Mesenchymal stem cell (in vitro differentiated cells and primary cell): ENCODE results near the gene FOXA2.

Experiments
- DNase-seq: peaks from one replicate; pipeline ENCODE4 v3.0.0-alpha.2; 2013
- H2AFZ ChIP-seq: one replicate; pipeline ENCODE4 v1.6.1; 2013; ENCODE audit warnings: low read depth, mild to moderate bottlenecking, control low read depth, inconsistent platforms, low read length, moderate library complexity
- H2AK5ac ChIP-seq: 2 replicates; pipeline ENCODE4 v1.6.1; 2013; ENCODE audit warnings: low read length, moderate library complexity, mild to moderate bottlenecking, inconsistent platforms; ENCODE audit not compliant: severe bottlenecking
- H2BK120ac ChIP-seq: one replicate; pipeline ENCODE4 v1.6.1; 2013; ENCODE audit warnings: low read depth, mild to moderate bottlenecking, inconsistent platforms, low read length, moderate library complexity
- H2BK12ac ChIP-seq, 2 experiments: one replicate each; pipeline ENCODE4 v1.6.1; 2013; ENCODE audit warnings: inconsistent platforms in 2 of 2, low read length in 2 of 2, mild to moderate bottlenecking in 2 of 2, moderate library complexity in 2 of 2, control low read depth in 1 of 2
- H2BK15ac ChIP-seq: one replicate; pipeline ENCODE4 v1.6.1; 2013; ENCODE audit warnings: mild to moderate bottlenecking, low read depth, inconsistent platforms; ENCODE audit not compliant: poor library complexity, severe bottlenecking
- H2BK5ac ChIP-seq: 2 replicates; pipeline ENCODE4 v1.6.1; 2013; ENCODE audit warnings: low read depth, mild to moderate bottlenecking, low read length, control low read depth, inconsistent platforms; ENCODE audit not compliant: poor library complexity, severe bottlenecking
- H3K14ac ChIP-seq, 2 experiments: one replicate each; pipeline ENCODE4 v1.6.1; 2013; ENCODE audit warnings: inconsistent platforms in 2 of 2, low read length in 2 of 2, control low read depth in 1 of 2, mild to moderate bottlenecking in 1 of 2, moderate library complexity in 1 of 2
- H3K18ac ChIP-seq, 2 experiments: one replicate each; pipeline ENCODE4 v1.6.1; 2013; ENCODE audit warnings: inconsistent platforms in 2 of 2, low read length in 2 of 2, control low read depth in 1 of 2, low read depth in 1 of 2, mild to moderate bottlenecking in 1 of 2
- H3K23ac ChIP-seq, 2 experiments: one replicate each; pipeline ENCODE4 v1.6.1; 2013; ENCODE audit warnings: inconsistent platforms in 2 of 2, low read length in 2 of 2, mild to moderate bottlenecking in 2 of 2, moderate library complexity in 2 of 2, control low read depth in 1 of 2
- H3K27ac ChIP-seq: 2 replicates; pipeline ENCODE4 v1.5.1; 2013; ENCODE audit warnings: mild to moderate bottlenecking, moderate library complexity, low read length, control low read depth, inconsistent platforms; ENCODE audit not compliant: poor library complexity, severe bottlenecking
- H3K27me3 ChIP-seq, 2 experiments: 2 replicates each; pipeline versions ENCODE4 v1.6.1 to v1.7.0; 2013; ENCODE audit warnings: low read length in 2 of 2, mild to moderate bottlenecking in 2 of 2, moderate library complexity in 2 of 2, control low read depth in 1 of 2, inconsistent platforms in 1 of 2; ENCODE audit not compliant: control insufficient read depth in 1 of 2, insufficient read depth in 1 of 2
- H3K36me3 ChIP-seq, 2 experiments: 2 replicates each; pipeline versions ENCODE4 v1.6.1 to v1.7.0; 2013; ENCODE audit warnings: low read length in 2 of 2, control low read depth in 1 of 2, inconsistent platforms in 1 of 2, low read depth in 1 of 2, mild to moderate bottlenecking in 1 of 2; ENCODE audit not compliant: insufficient read depth in 2 of 2, control insufficient read depth in 1 of 2
- H3K4ac ChIP-seq, 2 experiments: one replicate each; pipeline ENCODE4 v1.6.1; 2013; ENCODE audit warnings: inconsistent platforms in 2 of 2, low read length in 2 of 2, mild to moderate bottlenecking in 2 of 2, moderate library complexity in 2 of 2, control low read depth in 1 of 2, low read depth in 1 of 2
- H3K4me1 ChIP-seq: 2 replicates; pipeline ENCODE4 v1.6.1; 2013; ENCODE audit warnings: low read depth, low read length, control low read depth; ENCODE audit not compliant: control insufficient read depth, insufficient read depth
- H3K4me2 ChIP-seq: 2 replicates; pipeline ENCODE4 v1.6.1; 2013; ENCODE audit warnings: low read length, mild to moderate bottlenecking, inconsistent platforms; ENCODE audit not compliant: poor library complexity, severe bottlenecking
- H3K4me3 ChIP-seq, 2 experiments: 2 replicates each; pipeline versions ENCODE4 v1.5.1 to v1.7.0; 2013; ENCODE audit warnings: low read length in 2 of 2, mild to moderate bottlenecking in 2 of 2, control low read depth in 1 of 2, low read depth in 1 of 2; ENCODE audit not compliant: insufficient read depth in 1 of 2
- H3K79me1 ChIP-seq: replicated peaks from 2 replicates; pipeline ENCODE4 v1.6.1; 2013; ENCODE audit warnings: mild to moderate bottlenecking, control low read depth, low read length, inconsistent platforms; ENCODE audit not compliant: poor library complexity, severe bottlenecking
- H3K9ac ChIP-seq: 2 replicates; pipeline ENCODE4 v1.7.0; 2013; ENCODE audit warnings: mild to moderate bottlenecking, low read length, moderate library complexity
- H3K9me3 ChIP-seq: 2 replicates; pipeline ENCODE4 v1.7.0; 2013; ENCODE audit warnings: mild to moderate bottlenecking, low read length; ENCODE audit not compliant: control insufficient read depth
- H4K8ac ChIP-seq: one replicate; pipeline ENCODE4 v1.6.1; 2013; ENCODE audit warnings: inconsistent platforms, mild to moderate bottlenecking, low read length, moderate library complexity
- H4K91ac ChIP-seq: one replicate; pipeline ENCODE4 v1.6.1; 2013; ENCODE audit warnings: mild to moderate bottlenecking, low read length, inconsistent platforms
- WGBS: methylation state at CpG from one replicate; pipeline ENCODE4 v1.1.7; 2013; ENCODE audit warnings: mixed read lengths; 5-methylcytosine and 5-hydroxymethylcytosine counted together

Gene FOXA2

DNA sequence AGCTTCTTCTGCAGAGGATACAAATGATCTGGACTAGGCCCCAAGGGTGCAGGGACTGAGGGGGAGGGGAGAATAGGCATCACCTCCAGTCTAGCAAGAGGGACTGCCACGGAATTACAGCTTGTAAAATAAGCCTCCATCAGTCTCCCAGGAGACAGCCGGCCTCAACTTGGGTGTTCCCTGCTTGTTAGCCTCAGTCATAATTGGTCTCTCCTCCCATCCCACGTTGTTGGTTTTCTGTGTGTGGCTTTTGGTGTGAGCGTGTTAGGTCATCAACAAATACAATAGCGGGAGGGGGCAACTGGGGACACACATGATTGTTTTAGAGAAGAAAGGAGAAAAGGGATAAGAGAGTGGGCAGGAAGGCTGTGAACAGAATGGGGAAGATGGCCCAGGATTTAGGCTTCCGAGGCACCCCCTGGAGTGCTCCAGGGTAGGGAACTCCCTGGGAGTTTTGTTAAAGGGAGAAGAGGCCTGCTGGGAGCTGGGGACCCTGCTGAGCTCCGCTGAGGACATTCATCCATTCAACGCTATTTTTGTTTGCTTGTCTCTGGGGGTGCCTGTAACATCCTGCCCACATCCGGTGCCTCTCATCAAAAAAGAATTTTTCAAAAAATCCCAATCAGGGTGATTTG, 9.2 kb downstream of the FOXA2 start:
- H3K14ac ChIP-seq, result no peak overlapping the region
- H3K4me1 ChIP-seq, result peaks cover 13% of the 10 kb centered on the region
- no peak overlapping the region for H4K91ac ChIP-seq
- peaks cover 2% of the 10 kb centered on the region for H3K9me3 ChIP-seq
- DNase-seq, result no peak
- no peak overlapping the region for H2BK5ac ChIP-seq
- no peak overlapping the region for H3K27ac ChIP-seq
- 2% methylated on average over 5 of the region's 9 CpGs for WGBS
- H3K4me2 ChIP-seq, result no peak overlapping the region
- no peak overlapping the region for H3K4ac ChIP-seq
- H3K9ac ChIP-seq, result no peak overlapping the region
- H3K4me3 ChIP-seq, result no peak overlapping the region
- no peak overlapping the region for H3K23ac ChIP-seq
- H2AFZ ChIP-seq, result no peak overlapping the region
- no peaks in the 10 kb centered on the region for H3K79me1 ChIP-seq
- no peak overlapping the region for H2AK5ac ChIP-seq
- H2BK12ac ChIP-seq, result no peak overlapping the region
- no peak overlapping the region for H2BK120ac ChIP-seq
- no peak overlapping the region for H4K8ac ChIP-seq
- H3K27me3 ChIP-seq, result peaks cover 94 to 99% of the 10 kb centered on the region in 2 experiments
- H3K18ac ChIP-seq, result no peak overlapping the region
- no peak overlapping the region for H2BK15ac ChIP-seq
- H3K36me3 ChIP-seq, result no peaks in the 10 kb centered on the region

DNA sequence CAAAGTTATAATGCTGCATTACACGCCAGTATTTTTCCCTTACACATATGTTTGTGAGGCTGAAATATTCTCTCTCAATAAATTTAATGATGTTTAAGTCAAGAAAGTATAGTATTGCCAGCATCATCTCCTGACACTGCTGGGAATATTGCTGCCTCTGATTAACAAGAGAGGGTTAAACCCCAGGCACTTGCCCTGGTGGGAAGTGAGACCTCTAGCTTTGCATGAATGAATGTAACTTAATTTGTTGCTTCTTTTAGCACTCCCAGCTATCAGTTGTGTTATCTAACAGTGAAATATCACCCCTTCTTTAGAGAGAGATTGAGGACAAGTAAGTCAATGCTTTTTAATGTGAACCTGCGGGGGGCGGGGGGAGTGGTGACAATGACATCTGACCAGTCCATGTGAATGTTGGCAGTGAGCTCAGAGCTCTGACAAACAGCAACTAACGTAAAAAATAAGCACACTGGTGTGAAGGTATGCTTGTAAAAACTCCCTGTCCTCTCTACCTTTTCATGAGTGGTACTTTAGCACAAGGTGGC, 9.8 kb downstream of the FOXA2 start:
- WGBS, result 0% methylated on average over 1 of the region's 4 CpGs
- no peak overlapping the region for H4K8ac ChIP-seq
- no peak overlapping the region for H3K4ac ChIP-seq
- H2AFZ ChIP-seq, result no peak overlapping the region
- DNase-seq, result no peak
- no peak overlapping the region for H3K18ac ChIP-seq
- no peak overlapping the region for H4K91ac ChIP-seq
- H3K4me3 ChIP-seq, result no peak overlapping the region
- no peak overlapping the region for H3K9ac ChIP-seq
- H3K14ac ChIP-seq, result no peak overlapping the region
- H3K36me3 ChIP-seq, result no peaks in the 10 kb centered on the region
- H2BK15ac ChIP-seq, result no peak overlapping the region
- no peak overlapping the region for H2BK120ac ChIP-seq
- no peaks in the 10 kb centered on the region for H3K79me1 ChIP-seq
- H3K9me3 ChIP-seq, result peaks cover 2% of the 10 kb centered on the region
- no peak overlapping the region for H3K23ac ChIP-seq
- no peak overlapping the region for H2BK5ac ChIP-seq
- no peak overlapping the region for H3K27ac ChIP-seq
- H2AK5ac ChIP-seq, result no peak overlapping the region
- H3K27me3 ChIP-seq, result peaks cover 92 to 99% of the 10 kb centered on the region in 2 experiments
- peaks cover 13% of the 10 kb centered on the region for H3K4me1 ChIP-seq
- H2BK12ac ChIP-seq, result no peak overlapping the region
- no peak overlapping the region for H3K4me2 ChIP-seq

DNA sequence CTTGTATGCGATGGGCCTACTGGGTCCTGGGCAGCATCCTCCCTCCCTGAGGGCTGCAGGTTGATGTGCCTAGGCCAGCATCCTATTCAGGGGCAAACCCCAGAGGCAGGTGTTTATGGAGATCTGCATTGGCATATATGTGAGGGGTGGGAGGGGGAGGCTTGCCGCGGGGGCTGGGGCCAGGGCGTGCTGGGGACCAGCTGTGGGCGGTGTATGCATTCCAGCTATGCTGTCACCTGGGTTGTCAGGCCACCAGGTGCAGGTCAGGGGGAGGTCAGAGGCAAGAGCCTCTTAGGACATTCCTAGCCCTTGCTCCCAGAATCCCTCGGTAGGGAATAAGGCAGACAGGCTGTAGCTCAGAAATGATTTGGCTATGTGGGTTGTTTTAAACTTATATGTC, 11.9 kb downstream of the FOXA2 start:
- no peak for DNase-seq
- peaks cover 10% of the 10 kb centered on the region for H3K4me1 ChIP-seq
- H4K8ac ChIP-seq, result no peak overlapping the region
- no peak overlapping the region for H3K9ac ChIP-seq
- peaks cover 2% of the 10 kb centered on the region for H3K9me3 ChIP-seq
- H3K79me1 ChIP-seq, result no peaks in the 10 kb centered on the region
- H3K4me2 ChIP-seq, result no peak overlapping the region
- H2AK5ac ChIP-seq, result no peak overlapping the region
- H4K91ac ChIP-seq, result no peak overlapping the region
- no peak overlapping the region for H2BK15ac ChIP-seq
- H3K4me3 ChIP-seq, result no peak overlapping the region
- 2% methylated on average over 5 of the region's 6 CpGs for WGBS
- no peak overlapping the region for H3K23ac ChIP-seq
- H2BK5ac ChIP-seq, result no peak overlapping the region
- H3K27ac ChIP-seq, result no peak overlapping the region
- H3K14ac ChIP-seq, result no peak overlapping the region
- no peak overlapping the region for H2BK12ac ChIP-seq
- H3K27me3 ChIP-seq, result peaks cover 91 to 100% of the 10 kb centered on the region in 2 experiments
- H2AFZ ChIP-seq, result no peak overlapping the region
- H3K36me3 ChIP-seq, result no peaks in the 10 kb centered on the region
- H2BK120ac ChIP-seq, result no peak overlapping the region
- no peak overlapping the region for H3K4ac ChIP-seq
- H3K18ac ChIP-seq, result no peak overlapping the region

DNA sequence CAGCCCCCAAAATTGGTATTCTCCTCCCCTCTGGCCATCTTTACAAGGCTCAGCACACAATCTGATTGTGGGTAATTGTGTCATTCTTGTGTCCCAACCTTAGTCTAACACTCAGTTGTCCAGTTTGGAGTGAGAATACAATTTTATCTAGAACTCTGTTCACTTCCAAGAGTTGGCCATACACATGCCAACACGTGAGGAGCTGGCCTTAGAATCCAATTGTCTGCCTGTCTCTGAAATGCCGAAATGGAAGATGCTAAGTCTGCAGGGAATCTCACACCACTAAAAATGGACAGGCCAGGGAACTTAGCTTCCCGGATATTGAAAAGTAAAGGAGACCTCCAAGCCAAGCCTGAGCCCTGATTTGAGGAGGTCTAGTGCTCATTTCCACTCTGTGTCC, 12.3 kb downstream of the FOXA2 start:
- Histone ChIP-seq H2BK15ac (no peak overlapping the region), H3K9ac (no peak overlapping the region), H3K9me3 (peaks cover 2% of the 10 kb centered on the region), H3K36me3 (no peaks in the 10 kb centered on the region), H2AFZ (no peak overlapping the region), H2AK5ac (no peak overlapping the region), H3K79me1 (no peaks in the 10 kb centered on the region), H4K91ac (no peak overlapping the region), H3K14ac (no peak overlapping the region), H3K18ac (no peak overlapping the region), H2BK120ac (no peak overlapping the region), H3K4ac (no peak overlapping the region), H2BK12ac (no peak overlapping the region), H3K4me2 (no peak overlapping the region), H4K8ac (no peak overlapping the region), H3K27ac (no peak overlapping the region), H3K4me1 (peaks cover 9% of the 10 kb centered on the region), H3K23ac (no peak overlapping the region), H2BK5ac (no peak overlapping the region), H3K4me3 (no peak overlapping the region), H3K27me3 (peaks cover 91 to 100% of the 10 kb centered on the region in 2 experiments)
- WGBS, result 38% methylated on average over 3 of the region's 3 CpGs
- no peak for DNase-seq
